BLaER1 treated with 17β-estradiol and CSF1 and Interleukin-3, amounts not matched to agents 10 nM and 100 nM (cell line): Measurements from ENCODE around the gene HLA-G.
A peak's percentile ranks its signal among the peaks of the same experiment; 100 is the strongest.
"Not testable (repeated sequence)": the region's sequence is repeated elsewhere in the genome, so short reads cannot be mapped to it uniquely, and the experiment has no call there.

Source experiments
- H3K27ac ChIP-seq, 11 experiments: shearing (Covaris generic); formaldehyde crosslinking; 2 replicates each; pipeline ENCODE4 v1.8.1; 2022
- H3K27me3 ChIP-seq, 11 experiments: shearing (Covaris generic); formaldehyde crosslinking; 2 replicates each; pipeline ENCODE4 v1.8.1; 2022
- H3K36me3 ChIP-seq, 11 experiments: shearing (Covaris generic); formaldehyde crosslinking; 2 replicates each; pipeline ENCODE4 v1.8.1; 2022
- H3K4me1 ChIP-seq, 10 experiments: shearing (Covaris generic); formaldehyde crosslinking; 2 replicates each; pipeline ENCODE4 v1.8.1; 2022
- H3K4me2 ChIP-seq, 11 experiments: shearing (Covaris generic); formaldehyde crosslinking; 2 replicates each; pipeline ENCODE4 v1.8.1; 2022
- H3K4me3 ChIP-seq, 10 experiments: shearing (Covaris generic); formaldehyde crosslinking; 2 replicates each; pipeline ENCODE4 v1.8.1; 2022
- H3K9ac ChIP-seq, 11 experiments: shearing (Covaris generic); formaldehyde crosslinking; 2 replicates each; pipeline ENCODE4 v1.8.1; 2022
- H3K9me3 ChIP-seq, 11 experiments: shearing (Covaris generic); formaldehyde crosslinking; replicated peaks in 1 of 11; 2 replicates each; pipeline ENCODE4 v1.8.1; 2022
- H4K20me1 ChIP-seq, 11 experiments: shearing (Covaris generic); formaldehyde crosslinking; 2 replicates each; pipeline ENCODE4 v1.8.1; 2022
- Cebpa-rat ChIP-seq, 11 experiments: shearing (Covaris generic); IDR thresholded peaks; 2 replicates each; pipeline ENCODE4 v1.8.1; 2022

HLA-G gene

DNA sequence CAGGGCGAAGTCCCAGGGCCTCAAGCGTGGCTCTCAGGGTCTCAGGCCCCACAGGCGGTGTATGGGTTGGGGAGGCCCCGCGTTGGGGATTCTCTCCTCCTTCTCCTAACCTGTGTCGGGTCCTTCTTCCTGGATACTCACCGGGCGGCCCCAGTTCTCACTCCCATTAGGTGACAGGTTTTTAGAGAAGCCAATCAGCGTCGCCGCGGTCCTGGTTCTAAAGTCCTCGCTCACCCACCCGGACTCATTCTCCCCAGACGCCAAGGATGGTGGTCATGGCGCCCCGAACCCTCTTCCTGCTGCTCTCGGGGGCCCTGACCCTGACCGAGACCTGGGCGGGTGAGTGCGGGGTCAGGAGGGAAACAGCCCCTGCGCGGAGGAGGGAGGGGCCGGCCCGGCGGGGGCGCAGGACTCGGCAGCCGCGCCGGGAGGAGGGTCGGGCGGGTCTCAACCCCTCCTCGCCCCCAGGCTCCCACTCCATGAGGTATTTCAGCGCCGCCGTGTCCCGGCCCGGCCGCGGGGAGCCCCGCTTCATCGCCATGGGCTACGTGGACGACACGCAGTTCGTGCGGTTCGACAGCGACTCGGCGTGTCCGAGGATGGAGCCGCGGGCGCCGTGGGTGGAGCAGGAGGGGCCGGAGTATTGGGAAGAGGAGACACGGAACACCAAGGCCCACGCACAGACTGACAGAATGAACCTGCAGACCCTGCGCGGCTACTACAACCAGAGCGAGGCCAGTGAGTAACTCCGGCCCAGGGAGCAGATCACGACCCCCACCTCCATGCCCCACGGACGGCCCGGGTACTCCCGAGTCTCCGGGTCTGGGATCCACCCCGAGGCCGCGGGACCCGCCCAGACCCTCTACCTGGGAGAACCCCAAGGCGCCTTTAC, at the start of gene HLA-G:
Gene HLA-G, plus strand, starts transcription at position 247 of the 892 bp plus-strand sequence. Its CDS starts 20 bp downstream, at position 267.
- TF ChIP-seq Cebpa-rat (IDR thresholded peaks at IDR 0.05): no peak
- Histone ChIP-seq H3K36me3 (no peaks in the 10 kb centered on the region), H3K9ac (peak within 1 kb of the TSS in 2 of 11 experiments; percentile 46 to 58; a peak in 3 of 22 replicates), H3K27me3 (peaks cover 0 to 16% (median 13%) of the 10 kb centered on the region in 11 experiments; a peak in 11 of 22 replicates), H3K4me2 (peak within 1 kb of the TSS in 4 of 11 experiments; percentile 32 to 45 (median 40); a peak in 2 of 22 replicates), H4K20me1 (no peaks in the 10 kb centered on the region; a peak in 1 of 22 replicates), H3K4me3 (peak within 1 kb of the TSS in 9 of 10 experiments; percentile 41 to 64 (median 49); a peak in 14 of 20 replicates), H3K4me1 (no peaks in the 10 kb centered on the region), H3K27ac (no peak within 1 kb of the TSS), H3K9me3 (peaks cover 0 to 4% (median 0%) of the 10 kb centered on the region in 11 experiments; a peak in 1 of 22 replicates)

DNA sequence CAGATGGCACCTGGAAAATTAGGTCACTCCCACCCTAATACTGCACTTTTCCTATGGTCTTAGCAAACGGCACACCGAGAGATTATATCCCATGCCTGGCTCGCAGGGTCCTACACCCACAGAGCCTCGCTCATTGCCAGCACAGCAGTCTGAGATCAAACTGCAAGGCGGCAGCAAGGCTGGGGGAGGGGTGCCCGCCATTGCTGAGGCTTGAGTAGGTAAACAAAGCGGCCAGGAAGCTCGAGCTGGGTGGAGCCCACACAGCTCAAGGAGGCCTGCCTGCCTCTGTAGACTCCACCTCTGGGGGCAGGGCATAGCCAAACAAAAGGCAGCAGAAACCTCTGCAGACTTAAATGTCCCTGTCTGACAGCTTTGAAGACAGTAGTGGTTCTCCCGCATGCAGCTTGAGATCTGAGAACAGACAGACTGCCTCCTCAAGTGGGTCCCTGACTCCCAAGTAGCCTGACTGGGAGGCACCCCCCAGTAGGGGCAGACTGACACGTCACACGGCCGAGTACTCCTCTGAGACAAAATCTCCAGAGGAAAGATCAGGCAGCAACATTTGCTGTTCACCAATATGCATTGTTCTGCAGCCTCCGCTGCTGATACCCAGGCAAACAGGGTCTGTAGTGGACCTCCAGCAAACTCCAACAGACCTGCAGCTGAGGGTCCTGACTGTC, 47.5 kb upstream of the HLA-G start:
- H3K4me3 ChIP-seq, H3K4me2 ChIP-seq, H3K9ac ChIP-seq, H3K4me1 ChIP-seq, H3K27ac ChIP-seq, H4K20me1 ChIP-seq, H3K36me3 ChIP-seq, H3K27me3 ChIP-seq: not testable (repeated sequence)
- H3K9me3 ChIP-seq: peaks cover 0 to 16% (median 7%) of the 10 kb centered on the region in 11 experiments; a peak in 8 of 22 replicates

DNA sequence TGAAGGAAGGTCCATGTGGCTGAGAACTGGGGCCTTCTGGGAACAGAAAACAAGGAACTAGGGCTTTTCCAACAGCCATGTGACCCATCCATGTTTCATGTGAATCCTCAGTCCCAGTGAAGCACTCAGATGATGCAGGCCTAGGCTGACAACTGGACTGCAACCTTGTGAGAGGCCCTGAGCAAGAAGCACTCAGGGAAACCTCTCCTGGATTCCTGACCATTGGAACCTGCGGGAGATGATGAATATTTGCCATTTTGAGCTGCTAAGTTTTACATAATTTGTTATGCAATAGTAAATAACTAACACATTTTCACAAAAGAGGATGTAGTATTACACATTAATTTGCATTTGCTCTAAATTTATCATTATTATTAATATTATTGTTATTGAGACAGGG, 38.4 kb upstream of the HLA-G start:
- Histone ChIP-seq H3K9me3 (peaks cover 0 to 23% (median 10%) of the 10 kb centered on the region in 11 experiments; a peak in 15 of 22 replicates), H3K27ac (no peak overlapping the region), H3K4me2 (no peak overlapping the region), H3K4me3 (no peak overlapping the region), H4K20me1 (no peaks in the 10 kb centered on the region), H3K36me3 (no peaks in the 10 kb centered on the region), H3K27me3 (peaks cover 22 to 33% (median 29%) of the 10 kb centered on the region in 11 experiments), H3K4me1 (peaks cover 0 to 5% (median 0%) of the 10 kb centered on the region in 10 experiments; a peak in 3 of 20 replicates), H3K9ac (no peak overlapping the region)
- no peak for TF ChIP-seq Cebpa-rat (IDR thresholded peaks at IDR 0.05)

DNA sequence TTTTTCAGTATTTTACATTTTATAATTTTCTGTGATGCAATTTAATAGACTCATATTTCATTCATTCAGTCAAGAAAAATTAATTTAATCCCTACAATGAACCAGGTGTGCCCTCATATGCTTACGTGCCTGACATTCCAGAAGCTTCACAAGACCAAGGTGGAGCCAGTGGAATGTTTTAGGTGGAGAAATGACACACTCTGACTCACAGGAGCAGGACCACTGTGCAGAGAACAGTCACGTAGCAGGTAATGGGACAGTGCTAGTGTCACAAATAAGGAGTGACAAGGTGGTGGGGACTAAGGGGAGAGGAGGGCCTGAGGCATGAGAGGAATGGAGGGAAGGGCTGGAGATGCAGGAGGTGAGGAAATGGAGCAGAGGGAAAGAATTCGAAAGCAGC, 37.0 kb upstream of the HLA-G start:
- H3K9me3 ChIP-seq: peaks cover 0 to 23% (median 10%) of the 10 kb centered on the region in 11 experiments; a peak in 14 of 22 replicates
- no peak overlapping the region for H3K4me3 ChIP-seq
- H3K4me2 ChIP-seq: no peak overlapping the region
- no peaks in the 10 kb centered on the region for H3K36me3 ChIP-seq
- no peak overlapping the region for H3K9ac ChIP-seq
- H3K4me1 ChIP-seq: peaks cover 0 to 5% (median 0%) of the 10 kb centered on the region in 10 experiments; a peak in 3 of 20 replicates
- peaks cover 22 to 33% (median 29%) of the 10 kb centered on the region in 11 experiments for H3K27me3 ChIP-seq
- H3K27ac ChIP-seq: no peak overlapping the region
- no peaks in the 10 kb centered on the region for H4K20me1 ChIP-seq
- no peak for TF ChIP-seq Cebpa-rat (IDR thresholded peaks at IDR 0.05)

DNA sequence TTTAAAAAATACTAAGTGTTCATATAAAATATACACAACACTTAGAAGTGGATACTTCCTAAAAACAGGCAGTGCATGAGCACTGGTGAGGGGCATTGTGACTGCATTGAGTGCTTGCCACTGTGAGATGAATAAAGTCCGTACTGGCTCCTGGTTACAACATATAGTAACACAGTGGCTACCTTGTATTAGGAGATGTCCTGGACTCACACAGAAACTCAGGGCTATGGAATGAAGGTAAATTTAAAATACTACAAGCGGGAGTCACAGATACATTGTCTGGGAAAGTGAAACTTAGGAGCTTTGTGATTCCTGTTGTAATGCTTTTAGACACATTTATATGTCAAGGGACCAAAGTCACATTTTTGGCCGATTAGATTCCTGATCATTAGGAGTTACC, 36.5 kb upstream of the HLA-G start:
- Histone ChIP-seq H3K4me2 (no peak overlapping the region), H3K27ac (no peak overlapping the region), H3K27me3 (peaks cover 22 to 33% (median 29%) of the 10 kb centered on the region in 11 experiments)

DNA sequence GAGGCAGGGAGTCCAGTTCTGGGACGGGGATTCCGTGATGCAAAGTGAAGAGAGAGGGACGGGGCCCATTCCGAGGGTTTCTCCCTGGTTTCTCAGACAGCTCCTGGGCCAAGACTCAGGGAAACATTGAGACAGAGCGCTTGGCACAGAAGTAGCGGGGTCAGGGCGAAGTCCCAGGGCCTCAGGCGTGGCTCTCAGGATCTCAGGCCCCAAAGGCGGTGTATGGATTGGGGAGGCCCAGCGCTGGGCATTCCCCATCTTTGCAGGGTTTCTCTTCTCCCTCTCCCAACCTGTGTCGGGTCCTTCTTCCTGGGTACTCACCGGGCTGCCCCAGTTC, 35.9 kb upstream of the HLA-G start:
- TF ChIP-seq Cebpa-rat (IDR thresholded peaks at IDR 0.05): no peak
- Histone ChIP-seq H3K4me1 (peaks cover 0 to 5% (median 0%) of the 10 kb centered on the region in 10 experiments; a peak in 5 of 20 replicates), H3K27ac (no peak overlapping the region), H3K36me3 (no peaks in the 10 kb centered on the region), H4K20me1 (no peaks in the 10 kb centered on the region), H3K4me3 (no peak overlapping the region), H3K9ac (no peak overlapping the region), H3K27me3 (peaks cover 22 to 33% (median 29%) of the 10 kb centered on the region in 11 experiments), H3K4me2 (peak overlapping the region in 1 of 11 experiments; percentile 68; a peak in 1 of 22 replicates), H3K9me3 (peaks cover 0 to 23% (median 10%) of the 10 kb centered on the region in 11 experiments; a peak in 14 of 22 replicates)

More for the DNA sequence above, 36.5 kb upstream of the HLA-G start:
- H4K20me1 ChIP-seq: no peaks in the 10 kb centered on the region
- no peak for TF ChIP-seq Cebpa-rat (IDR thresholded peaks at IDR 0.05)
- H3K4me3 ChIP-seq: no peak overlapping the region
- H3K36me3 ChIP-seq: no peaks in the 10 kb centered on the region
- peaks cover 0 to 5% (median 0%) of the 10 kb centered on the region in 10 experiments; a peak in 3 of 20 replicates for H3K4me1 ChIP-seq
- peaks cover 0 to 23% (median 10%) of the 10 kb centered on the region in 11 experiments; a peak in 14 of 22 replicates for H3K9me3 ChIP-seq
- H3K9ac ChIP-seq: no peak overlapping the region

DNA sequence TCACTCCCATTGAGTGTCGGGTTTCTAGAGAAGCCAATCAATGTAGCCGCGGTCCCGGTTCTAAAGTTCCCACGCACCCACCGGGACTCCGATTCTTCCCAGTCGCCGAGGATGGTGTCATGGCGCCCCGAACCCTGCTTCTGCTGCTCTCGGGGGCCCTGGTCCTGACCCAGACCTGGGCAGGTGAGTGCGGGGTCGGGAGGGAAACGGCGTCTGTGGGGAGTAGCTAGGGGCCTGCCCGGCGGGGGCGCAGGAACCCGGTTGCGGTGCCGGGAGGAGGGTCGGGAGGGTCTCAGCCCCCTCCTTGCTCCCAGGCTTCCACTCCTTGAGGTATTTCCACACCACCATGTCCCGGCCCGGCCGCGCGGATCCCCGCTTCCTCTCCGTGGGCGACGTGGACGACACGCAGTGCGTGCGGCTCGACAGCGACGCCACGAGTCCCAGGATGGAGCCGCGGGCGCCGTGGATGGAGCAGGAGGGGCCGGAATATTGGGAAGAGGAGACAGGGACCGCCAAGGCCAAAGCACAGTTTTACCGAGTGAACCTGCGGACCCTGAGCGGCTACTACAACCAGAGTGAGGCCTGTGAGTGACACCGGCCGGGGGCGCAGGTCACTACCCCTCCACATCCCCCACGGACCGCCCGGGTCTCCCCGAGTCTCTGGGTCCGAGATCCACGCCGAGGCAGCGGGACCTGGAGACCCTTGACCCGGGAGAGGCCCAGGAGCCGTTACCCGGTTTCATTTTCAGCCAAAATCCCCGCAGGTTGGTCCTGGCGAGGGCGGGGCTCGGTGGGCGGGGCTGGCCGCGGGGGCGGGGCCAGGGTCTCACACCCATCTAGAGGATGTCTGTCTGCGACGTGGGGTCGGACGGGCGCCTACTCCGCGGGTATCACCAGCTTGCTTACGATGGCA, 35.2 kb upstream of the HLA-G start:
- peaks cover 0 to 23% (median 10%) of the 10 kb centered on the region in 11 experiments; a peak in 14 of 22 replicates for H3K9me3 ChIP-seq
- TF ChIP-seq Cebpa-rat (IDR thresholded peaks at IDR 0.05): no peak
- peaks cover 0 to 10% (median 5%) of the 10 kb centered on the region in 10 experiments; a peak in 9 of 20 replicates for H3K4me1 ChIP-seq
- H3K27ac ChIP-seq: no peak overlapping the region
- H3K4me3 ChIP-seq: peak overlapping the region; percentile 27 to 62 (median 50); a peak in 19 of 20 replicates
- H4K20me1 ChIP-seq: no peaks in the 10 kb centered on the region
- no peaks in the 10 kb centered on the region for H3K36me3 ChIP-seq
- H3K27me3 ChIP-seq: peaks cover 22 to 33% (median 29%) of the 10 kb centered on the region in 11 experiments
- peak overlapping the region; percentile 59 to 79 (median 70) for H3K4me2 ChIP-seq
- peak overlapping the region in 2 of 11 experiments; percentile 21 to 50; a peak in 2 of 22 replicates for H3K9ac ChIP-seq

DNA sequence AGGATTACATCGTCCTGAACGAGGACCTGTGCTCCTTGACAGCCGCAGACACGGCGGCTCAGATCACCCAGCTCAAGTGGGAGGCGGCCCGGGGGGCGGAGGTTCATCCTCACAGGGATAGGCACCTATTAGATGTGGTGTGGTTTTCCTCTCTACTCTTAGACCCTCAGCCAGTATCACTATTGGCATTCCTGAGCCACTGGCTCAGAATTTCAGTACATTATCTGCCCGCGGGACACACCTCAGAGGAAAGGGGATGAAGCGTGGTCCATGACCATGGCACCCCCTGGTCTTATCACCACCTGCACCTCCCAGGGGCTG, 34.6 kb upstream of the HLA-G start:
- no peak overlapping the region for H3K27ac ChIP-seq
- peak overlapping the region in 4 of 10 experiments; percentile 43 to 62 (median 48); a peak in 2 of 20 replicates for H3K4me3 ChIP-seq

More for the DNA sequence above, 34.6 kb upstream of the HLA-G start:
- Histone ChIP-seq H3K4me2 (peak overlapping the region in 8 of 11 experiments; percentile 11 to 79 (median 70); a peak in 12 of 22 replicates), H3K36me3 (no peaks in the 10 kb centered on the region), H3K4me1 (peaks cover 0 to 14% (median 6%) of the 10 kb centered on the region in 10 experiments; a peak in 9 of 20 replicates), H4K20me1 (no peaks in the 10 kb centered on the region), H3K9ac (no peak overlapping the region), H3K27me3 (peaks cover 22 to 33% (median 29%) of the 10 kb centered on the region in 11 experiments), H3K9me3 (peaks cover 0 to 20% (median 10%) of the 10 kb centered on the region in 11 experiments; a peak in 14 of 22 replicates)
- TF ChIP-seq Cebpa-rat (IDR thresholded peaks at IDR 0.05): no peak
